H1 (cell line): ENCODE results near the gene ARHGAP8. TPM values are rescaled to one million over a fixed set of nuclear protein-coding genes. Genes with fewer than 3 reads are reported as not detected.

ENCODE experiments used
- CTCF ChIA-PET: fragments of 300-600 bp; sonication (Branson Sonifier 250); formaldehyde crosslinking; loops from one replicate; lab custom pipeline; 2021; ENCODE audit not compliant: partially characterized antibody; lab: Charles Lee
- POLR2A ChIA-PET: fragments of 300-600 bp; sonication (Branson Sonifier 250); formaldehyde crosslinking; loops from one replicate; lab custom pipeline; 2021; ENCODE audit warnings: inconsistent platforms; ENCODE audit not compliant: partially characterized antibody; lab: Charles Lee
- DNase-seq, 2 experiments: peaks; one replicate each; pipeline versions ENCODE4 v3.0.0 to v3.0.0-alpha.2; 2010 to 2022; ENCODE audit warnings: low spot score in 2 of 2, low read depth in 1 of 2, mixed read lengths in 1 of 2
- FAIRE-seq: peaks from 2 replicates; lab custom pipeline; 2011; peaks lifted over from hg19 to GRCh38; lab: Jason Lieb, UNC
- H2AFZ ChIP-seq: 2 replicates; pipeline ENCODE4 v1.8.1; 2012; ENCODE audit warnings: low read length, inconsistent platforms
- H2AK5ac ChIP-seq: 2 replicates; pipeline ENCODE4 v1.6.1; 2013; ENCODE audit warnings: low read depth, low read length
- H2BK120ac ChIP-seq: replicated peaks from 2 replicates; pipeline ENCODE3; 2013; ENCODE audit warnings: low read depth, low read length, inconsistent platforms
- H2BK12ac ChIP-seq: 2 replicates; pipeline ENCODE4 v1.6.1; 2013; ENCODE audit warnings: low read depth, low read length
- H2BK15ac ChIP-seq: 2 replicates; pipeline ENCODE4 v1.6.1; 2013; ENCODE audit warnings: low read length
- H2BK20ac ChIP-seq: 2 replicates; pipeline ENCODE4 v1.6.1; 2013; ENCODE audit warnings: low read length
- H2BK5ac ChIP-seq: 2 replicates; pipeline ENCODE4 v1.6.1; 2013; ENCODE audit warnings: low read depth, low read length
- H3K14ac ChIP-seq: 2 replicates; pipeline ENCODE4 v1.6.1; 2013; ENCODE audit warnings: inconsistent platforms; ENCODE audit not compliant: insufficient read length
- H3K18ac ChIP-seq: 2 replicates; pipeline ENCODE4 v1.6.1; 2013; ENCODE audit warnings: low read length; ENCODE audit errors: extremely low read depth
- H3K23ac ChIP-seq: 2 replicates; pipeline ENCODE4 v1.6.1; 2013; ENCODE audit warnings: inconsistent platforms; ENCODE audit not compliant: insufficient read length
- H3K23me2 ChIP-seq: 2 replicates; pipeline ENCODE4 v1.6.1; 2013; ENCODE audit warnings: low read depth, low read length
- H3K27ac ChIP-seq: 2 replicates; pipeline ENCODE4 v1.6.1; 2011; ENCODE audit warnings: low read depth, low read length, inconsistent platforms
- H3K27me3 ChIP-seq, 4 experiments: replicated peaks in 1 of 4; 1 replicate in 1 of 4; 2 replicates in 3 of 4; pipeline versions ENCODE4 v1.6.1 to v1.8.1; 2011 to 2013; ENCODE audit warnings: low read length in 3 of 4, mild to moderate bottlenecking in 3 of 4, inconsistent platforms in 2 of 4, mixed read lengths in 2 of 4, moderate library complexity in 1 of 4; ENCODE audit not compliant: control insufficient read depth in 3 of 4, insufficient read depth in 3 of 4; ENCODE audit errors: extremely low read depth in 1 of 4
- H3K36me3 ChIP-seq, 4 experiments: 2 replicates each; pipeline versions ENCODE4 v1.6.1 to v1.8.1; 2011 to 2013; ENCODE audit warnings: mild to moderate bottlenecking in 4 of 4, low read length in 3 of 4, moderate library complexity in 2 of 4, control low read depth in 1 of 4, inconsistent platforms in 1 of 4; ENCODE audit not compliant: insufficient read depth in 4 of 4, control insufficient read depth in 2 of 4
- H3K4ac ChIP-seq: replicated peaks from 2 replicates; pipeline ENCODE3; 2013; ENCODE audit warnings: low read length, low read depth, mixed read lengths, inconsistent platforms; ENCODE audit not compliant: insufficient read length
- H3K4me1 ChIP-seq, 4 experiments: replicated peaks in 1 of 4; 1 replicate in 1 of 4; 2 replicates in 3 of 4; pipeline versions ENCODE4 v1.6.1 to v1.8.1; 2011 to 2013; ENCODE audit warnings: low read length in 3 of 4, inconsistent platforms in 2 of 4, mixed read lengths in 1 of 4; ENCODE audit not compliant: insufficient read depth in 4 of 4, control insufficient read depth in 3 of 4
- H3K4me2 ChIP-seq, 2 experiments: 2 replicates each; pipeline versions ENCODE4 v1.6.1 to v1.8.1; 2011 to 2013; ENCODE audit warnings: low read depth in 2 of 2, low read length in 2 of 2, control low read depth in 1 of 2, inconsistent platforms in 1 of 2, mild to moderate bottlenecking in 1 of 2; ENCODE audit not compliant: insufficient read depth in 1 of 2
- H3K4me3 ChIP-seq, 4 experiments: fragments of 200-600, 300-600 bp in 1 of 4; sonication (generic), shearing (Covaris generic), sonication (Bioruptor Twin) in 1 of 4; 2 replicates each; pipeline versions ENCODE4 v1.5.1 to v1.8.1; 2011 to 2016; ENCODE audit warnings: low read length in 4 of 4, low read depth in 3 of 4, control low read depth in 2 of 4, inconsistent platforms in 2 of 4, mild to moderate bottlenecking in 2 of 4, mixed read lengths in 1 of 4, moderate library complexity in 1 of 4; ENCODE audit not compliant: insufficient read depth in 2 of 4; ENCODE audit errors: extremely low read depth in 1 of 4
- H3K56ac ChIP-seq: replicated peaks from 2 replicates; pipeline ENCODE3; 2013; ENCODE audit warnings: low read depth, mild to moderate bottlenecking, mixed read lengths, low read length, inconsistent platforms; ENCODE audit not compliant: insufficient read length
- H3K79me1 ChIP-seq: 2 replicates; pipeline ENCODE4 v1.6.1; 2013; ENCODE audit warnings: low read depth, low read length, control low read depth
- H3K79me2 ChIP-seq, 2 experiments: 2 replicates each; pipeline versions ENCODE4 v1.6.1 to v1.8.1; 2012 to 2013; ENCODE audit warnings: low read length in 2 of 2, mild to moderate bottlenecking in 2 of 2, inconsistent platforms in 1 of 2; ENCODE audit not compliant: insufficient read depth in 2 of 2, control insufficient read depth in 1 of 2
- H3K9ac ChIP-seq, 4 experiments: replicated peaks in 1 of 4; 1 replicate in 1 of 4; 2 replicates in 3 of 4; pipeline versions ENCODE4 v1.6.1 to v1.8.1; 2011 to 2013; ENCODE audit warnings: low read depth in 3 of 4, low read length in 3 of 4, control low read depth in 2 of 4, mild to moderate bottlenecking in 2 of 4, moderate library complexity in 2 of 4, inconsistent platforms in 1 of 4; ENCODE audit errors: extremely low read depth in 1 of 4
- H3K9me3 ChIP-seq, 2 experiments: 2 replicates each; pipeline versions ENCODE4 v1.6.1 to v1.8.1; 2012 to 2013; ENCODE audit warnings: mild to moderate bottlenecking in 2 of 2, moderate library complexity in 2 of 2, control low read depth in 1 of 2, inconsistent platforms in 1 of 2, low read depth in 1 of 2, low read length in 1 of 2, mixed read lengths in 1 of 2; ENCODE audit not compliant: insufficient read depth in 2 of 2
- H4K20me1 ChIP-seq, 2 experiments: replicated peaks in 1 of 2; 2 replicates each; pipeline versions ENCODE3 to v1.8.1; 2011 to 2013; ENCODE audit warnings: inconsistent platforms in 2 of 2, low read length in 2 of 2, mild to moderate bottlenecking in 1 of 2; ENCODE audit not compliant: insufficient read depth in 2 of 2, control insufficient read depth in 1 of 2
- H4K5ac ChIP-seq: 2 replicates; pipeline ENCODE4 v1.6.1; 2013; ENCODE audit warnings: low read length, low read depth, mixed read lengths, inconsistent platforms; ENCODE audit not compliant: insufficient read length
- H4K8ac ChIP-seq: 2 replicates; pipeline ENCODE4 v1.8.0; 2013; ENCODE audit warnings: mild to moderate bottlenecking, moderate library complexity, low read length, inconsistent platforms; ENCODE audit not compliant: insufficient read depth; ENCODE audit errors: extremely low read depth
- H4K91ac ChIP-seq: replicated peaks from 2 replicates; pipeline ENCODE3; 2013; ENCODE audit warnings: low read length, mixed read lengths, inconsistent platforms; ENCODE audit not compliant: insufficient read length
- CHD1 ChIP-seq: IDR thresholded peaks from 2 replicates; pipeline ENCODE4 v1.6.1; 2012; ENCODE audit warnings: low read depth, low read length, improper control_type of control experiment
- CHD2 ChIP-seq: IDR thresholded peaks from 2 replicates; pipeline ENCODE4 v1.6.1; 2012; ENCODE audit warnings: low read length, improper control_type of control experiment
- SIRT6 ChIP-seq: IDR thresholded peaks from one replicate; pipeline ENCODE4 v1.7.1; 2012; ENCODE audit warnings: low read length, inconsistent platforms
- TAF1 ChIP-seq: IDR thresholded peaks from 2 replicates; pipeline ENCODE4 v1.6.1; 2011; ENCODE audit warnings: mild to moderate bottlenecking, low read depth, low read length
- TEAD4 ChIP-seq: IDR thresholded peaks from 2 replicates; pipeline ENCODE4 v1.6.1; 2012; ENCODE audit warnings: low read depth, low read length, inconsistent platforms, mixed read lengths
- WGBS, 2 experiments: shearing (Covaris generic) in 1 of 2; methylation state at CpG; one replicate each; pipeline versions ENCODE4 v1.1.6 to v1.1.7; 2013 to 2015; ENCODE audit warnings: low lambda C conversion rate in 2 of 2, mixed read lengths in 2 of 2, inconsistent platforms in 1 of 2, low coverage in 1 of 2, missing lambda C conversion rate in 1 of 2; ENCODE audit not compliant: insufficient replicate concordance in 2 of 2, insufficient coverage in 1 of 2, insufficient read length in 1 of 2; ENCODE audit errors: extremely low coverage in 1 of 2, missing lambda C conversion rate in 1 of 2; 5-methylcytosine and 5-hydroxymethylcytosine counted together
- polyA plus RNA-seq, 7 experiments: library from polyadenylated mRNA; depleted of rRNA in 3 of 7; stranded (reverse) in 5 of 7; unstranded in 2 of 7; fragments of >200 nt in 5 of 7; fragments of 200-250 nt in 2 of 7; gene quantifications; 1 replicate in 5 of 7; 2 replicates in 1 of 7; 4 replicates in 1 of 7; pipeline versions ENCODE4 v1.2.1 to v1.2.3, GENCODE V29; 2011 to 2013; ENCODE audit warnings: missing spikeins in 2 of 7, mixed read lengths in 2 of 7
- total RNA-seq: library from RNA; stranded (reverse); fragmentation: NEBNext Ultra II Directional; extraction: Animal tissue kit (Norgen Biotek cat#: 25700); gene quantifications from 2 replicates; pipeline ENCODE4 v1.2.1, GENCODE V29; 2021
- TF ChIP-seq, protein P1 (sequence below): IDR thresholded peaks from 2 replicates; pipeline ENCODE4 v1.6.1; 2012; ENCODE audit warnings: inconsistent platforms

ARHGAP8 gene
- total and polyA plus RNA-seq, 2 of the 8 experiments (the other 6 are each of a cell fraction or from before 2014, with no cell fraction given) = 35.6 to 47.7 TPM

DNA sequence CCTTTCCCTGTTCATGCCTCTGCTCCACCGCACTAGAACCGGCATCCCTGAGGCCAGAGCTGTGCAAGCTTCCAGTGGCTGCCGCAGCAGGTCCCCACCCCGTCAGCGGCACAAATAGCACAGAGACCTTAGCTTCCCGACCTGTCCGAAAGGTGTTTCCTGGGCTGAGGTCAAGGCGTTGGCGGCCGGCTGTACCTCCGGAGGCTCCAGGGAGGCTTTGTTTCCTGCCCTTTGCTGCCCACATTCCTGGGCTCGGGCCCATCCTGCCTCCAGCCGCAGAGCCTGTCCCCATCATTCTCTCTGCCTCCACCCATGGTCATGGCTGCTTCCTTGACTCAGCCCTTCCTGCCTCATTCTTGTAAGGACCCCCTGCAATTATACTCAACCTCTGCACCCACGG is 31.2 kb downstream of the ARHGAP8 start:
- Histone ChIP-seq H4K5ac (no peak overlapping the region), H3K27me3 (no peaks in the 10 kb centered on the region), H2BK12ac (peak overlapping the region; percentile 39; the same call in 1 of the 2 replicates), H3K9me3 (no peaks in the 10 kb centered on the region), H3K4ac (no peak overlapping the region), H3K9ac (no peak overlapping the region), H2BK20ac (no peak overlapping the region), H3K23ac (no peak overlapping the region), H4K20me1 (peaks cover 0 to 5% of the 10 kb centered on the region in 2 experiments), H3K4me3 (no peak overlapping the region), H3K27ac (no peak overlapping the region), H3K4me2 (no peak overlapping the region), H4K8ac (peak overlapping the region; percentile 65), H3K79me1 (peaks cover 3% of the 10 kb centered on the region; the same call in 1 of the 2 replicates), H2BK120ac (no peak overlapping the region), H3K56ac (no peak overlapping the region), H2BK5ac (0 out of 2 replicates have a peak overlapping the region, but pooled peaks have one; percentile 9), H3K14ac (no peak overlapping the region), H3K23me2 (no peaks in the 10 kb centered on the region), H4K91ac (no peak overlapping the region), H3K4me1 (peaks cover 0 to 11% (median 5%) of the 10 kb centered on the region in 4 experiments; a peak in 4 of 7 replicates), H2BK15ac (no peak overlapping the region), H3K18ac (no peak overlapping the region), H2AFZ (no peak overlapping the region), H3K36me3 (peaks cover 0 to 9% (median under 1%) of the 10 kb centered on the region in 4 experiments; a peak in 2 of 8 replicates), H3K79me2 (peaks cover 0 to 2% of the 10 kb centered on the region in 2 experiments; a peak in 1 of 4 replicates), H2AK5ac (no peak overlapping the region)
- WGBS, 2 experiments = 75% methylated on average over 14 of the region's 14 CpGs; no CpG with 5 or more reads in 1 of the 2 experiments
- ChIA-PET CTCF (interaction anchor here (1.2 kb wide), 1 partner anchor 24 kb away, joined by 3 read pairs; no protein-coding TSS in a partner anchor), POLR2A (interaction anchor here (1.9 kb wide), 1 partner anchor 11 kb away, joined by 5 read pairs; no protein-coding TSS in a partner anchor)
- no peak for DNase-seq
- FAIRE-seq = no peak
- TF ChIP-seq CHD2 (no peak), SIRT6 (no peak), TEAD4 (0 out of 2 replicates have a peak, but pooled peaks have one; percentile 11), TAF1 (no peak), CHD1 (no peak)
- TF ChIP-seq, protein P1, sequence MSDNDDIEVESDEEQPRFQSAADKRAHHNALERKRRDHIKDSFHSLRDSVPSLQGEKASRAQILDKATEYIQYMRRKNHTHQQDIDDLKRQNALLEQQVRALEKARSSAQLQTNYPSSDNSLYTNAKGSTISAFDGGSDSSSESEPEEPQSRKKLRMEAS = no peak
